KMS-11 (cell line): ENCODE results near the gene PSENEN.

Experiments
- H2AFZ ChIP-seq: fragments of 200-600 bp; sonication (generic); 2 replicates; pipeline ENCODE4 v1.6.1; 2016; ENCODE audit warnings: antibody characterized with exemption, mixed run types, low read depth
- H3K27ac ChIP-seq: fragments of 200-600 bp; sonication (generic); 2 replicates; pipeline ENCODE4 v1.6.1; 2016; ENCODE audit warnings: mild to moderate bottlenecking, mixed run types
- H3K27me3 ChIP-seq: fragments of 200-600 bp; sonication (generic); 2 replicates; pipeline ENCODE4 v1.6.1; 2017; ENCODE audit warnings: mild to moderate bottlenecking, low read depth, mixed run types, moderate library complexity; ENCODE audit not compliant: insufficient read depth
- H3K36me3 ChIP-seq: fragments of 200-600 bp; sonication (generic); 2 replicates; pipeline ENCODE4 v1.6.1; 2017; ENCODE audit warnings: mild to moderate bottlenecking, mixed run types; ENCODE audit not compliant: insufficient read depth
- H3K4me1 ChIP-seq: fragments of 200-600 bp; sonication (generic); 2 replicates; pipeline ENCODE4 v1.6.1; 2016; ENCODE audit warnings: mild to moderate bottlenecking, low read depth, mixed run types; ENCODE audit not compliant: poor library complexity, severe bottlenecking
- H3K4me2 ChIP-seq: fragments of 200-600 bp; sonication (generic); 2 replicates; pipeline ENCODE4 v1.7.0; 2016; ENCODE audit warnings: mild to moderate bottlenecking, mixed run types
- H3K4me3 ChIP-seq: fragments of 200-600 bp; sonication (generic); IDR thresholded peaks from 2 replicates; pipeline ENCODE4 v1.6.1; 2017; ENCODE audit warnings: low read depth, low read length, mixed read lengths; ENCODE audit not compliant: insufficient read depth
- H3K79me2 ChIP-seq: fragments of 200-600 bp; sonication (generic); 2 replicates; pipeline ENCODE4 v1.6.1; 2016; ENCODE audit warnings: low read depth, mixed run types; ENCODE audit not compliant: insufficient read depth
- H3K9ac ChIP-seq: fragments of 200-600 bp; sonication (generic); 2 replicates; pipeline ENCODE4 v1.6.1; 2016; ENCODE audit warnings: mild to moderate bottlenecking, mixed run types
- H4K20me1 ChIP-seq: fragments of 200-600 bp; sonication (generic); 2 replicates; pipeline ENCODE4 v1.6.1; 2016; ENCODE audit warnings: mild to moderate bottlenecking, mixed run types; ENCODE audit not compliant: insufficient read depth
- CTCF ChIP-seq: fragments of 200-600 bp; sonication (generic); conservative IDR thresholded peaks from 2 replicates; pipeline ENCODE4 v1.6.1; 2017; ENCODE audit warnings: low read depth, mild to moderate bottlenecking, antibody characterized with exemption, low read length, moderate library complexity, mixed read lengths

Gene PSENEN

GRCh38 chr19:35738887-35739229 lies 6.6 kb upstream of the PSENEN start:
- no peak for TF ChIP-seq CTCF
- H2AFZ ChIP-seq = no peak overlapping the region
- peaks cover 35% of the 10 kb centered on the region for H3K4me1 ChIP-seq
- H3K9ac ChIP-seq = no peak overlapping the region
- no peak overlapping the region for H3K4me3 ChIP-seq
- no peaks in the 10 kb centered on the region for H3K27me3 ChIP-seq
- H3K4me2 ChIP-seq = no peak overlapping the region
- no peaks in the 10 kb centered on the region for H4K20me1 ChIP-seq
- H3K27ac ChIP-seq = no peak overlapping the region
- H3K79me2 ChIP-seq = no peaks in the 10 kb centered on the region
- no peaks in the 10 kb centered on the region for H3K36me3 ChIP-seq

GRCh38 chr19:35739275-35740107 lies 6.0 kb upstream of the PSENEN start:
- Histone ChIP-seq H3K27me3 (no peaks in the 10 kb centered on the region), H3K4me1 (peaks cover 41% of the 10 kb centered on the region), H3K4me2 (peak overlapping the region; percentile 33; the same call in 1 of the 2 replicates), H2AFZ (peak overlapping the region; percentile 74; the same call in 1 of the 2 replicates), H3K4me3 (no peak overlapping the region), H3K9ac (no peak overlapping the region), H3K27ac (no peak overlapping the region), H3K36me3 (no peaks in the 10 kb centered on the region), H4K20me1 (no peaks in the 10 kb centered on the region), H3K79me2 (no peaks in the 10 kb centered on the region)
- TF ChIP-seq CTCF = no peak

- peak overlapping the region; percentile 33; the same call in 1 of the 2 replicates for H3K4me2 ChIP-seq
- TF ChIP-seq CTCF = no peak
- no peaks in the 10 kb centered on the region for H3K36me3 ChIP-seq
- no peak overlapping the region for H3K27ac ChIP-seq
- H3K27me3 ChIP-seq = no peaks in the 10 kb centered on the region
- H2AFZ ChIP-seq = peak overlapping the region; percentile 74; the same call in 1 of the 2 replicates
- peaks cover 41% of the 10 kb centered on the region for H3K4me1 ChIP-seq
- H4K20me1 ChIP-seq = no peaks in the 10 kb centered on the region
- H3K4me3 ChIP-seq = no peak overlapping the region
- H3K9ac ChIP-seq = peak overlapping the region; percentile 28; the same call in 1 of the 2 replicates
- H3K79me2 ChIP-seq = no peaks in the 10 kb centered on the region
Observed at GRCh38 chr19:35740108-35740422, 5.4 kb upstream of the PSENEN start.

DNA sequence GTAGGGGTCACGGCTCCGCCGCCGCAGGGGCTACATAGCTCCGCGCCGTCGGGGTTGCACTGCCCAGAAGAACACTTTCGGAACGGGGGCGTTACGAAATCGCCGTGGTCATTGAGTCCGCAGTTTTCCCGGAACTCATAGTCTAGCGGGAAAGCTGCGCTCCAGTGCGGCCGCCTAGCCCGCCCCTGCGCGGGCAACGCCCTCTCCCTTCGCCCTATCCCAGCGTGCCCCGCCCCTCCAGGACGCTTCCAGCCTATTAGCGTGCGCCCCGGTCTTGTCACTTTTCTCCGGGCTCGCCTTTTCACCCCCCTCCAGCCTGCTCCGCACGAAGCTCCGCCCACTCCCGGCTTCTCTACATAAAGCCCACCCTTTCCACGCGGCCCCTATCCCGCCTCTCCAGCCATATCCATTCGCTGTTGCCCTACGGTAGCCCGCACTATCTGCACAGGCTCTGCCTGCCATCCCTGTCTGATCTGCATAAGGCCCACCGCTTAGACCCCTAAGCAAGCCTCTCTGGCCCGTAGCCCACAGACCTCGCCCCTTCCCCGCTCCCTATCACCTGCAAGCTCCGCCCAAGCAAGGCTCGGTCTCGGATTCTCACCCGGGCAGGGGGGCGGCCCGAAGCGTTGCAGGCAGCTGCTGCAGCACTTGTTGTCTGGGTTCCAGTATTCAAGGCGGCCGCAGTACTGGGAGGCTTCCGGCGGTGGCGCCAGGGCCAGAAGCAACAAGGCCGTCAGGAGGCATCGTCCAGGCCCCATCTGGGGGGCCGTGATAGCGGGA lies 4.8 kb upstream of the PSENEN start:
- Histone ChIP-seq H3K9ac (peak overlapping the region; percentile 41; the same call in 1 of the 2 replicates), H4K20me1 (no peaks in the 10 kb centered on the region), H3K27ac (peak overlapping the region; percentile 74), H3K4me3 (no peak overlapping the region), H3K27me3 (no peaks in the 10 kb centered on the region), H3K36me3 (no peaks in the 10 kb centered on the region), H2AFZ (peak overlapping the region; percentile 74), H3K4me1 (peaks cover 41% of the 10 kb centered on the region), H3K79me2 (no peaks in the 10 kb centered on the region), H3K4me2 (peak overlapping the region; percentile 66)
- no peak; the same call in 1 of the 2 replicates for TF ChIP-seq CTCF
